ENCODE results near the gene ZNF282. TPM values are rescaled to one million over a fixed set of nuclear protein-coding genes. Genes with fewer than 3 reads are reported as not detected.

The ZNF282 gene
- total RNA-seq, 1 experiment from 2014 or later = 16.9 TPM

GRCh38 chr7:149175150-149175549 is 20.2 kb upstream of the ZNF282 start:
- Histone ChIP-seq H3K4me1 (replicated peaks) (peaks cover 8% of the 10 kb centered on the region), H3K36me3 (peaks cover 69% of the 10 kb centered on the region), H3K27me3 (replicated peaks) (no peaks in the 10 kb centered on the region), H3K4me3 (no peak overlapping the region), H3K9me3 (replicated peaks) (no peaks in the 10 kb centered on the region), H3K27ac (no peak overlapping the region)
- no peak for DNase-seq (ENCODE audit: low read depth in 1 of 2, low spot score in 2 of 2)

DNA sequence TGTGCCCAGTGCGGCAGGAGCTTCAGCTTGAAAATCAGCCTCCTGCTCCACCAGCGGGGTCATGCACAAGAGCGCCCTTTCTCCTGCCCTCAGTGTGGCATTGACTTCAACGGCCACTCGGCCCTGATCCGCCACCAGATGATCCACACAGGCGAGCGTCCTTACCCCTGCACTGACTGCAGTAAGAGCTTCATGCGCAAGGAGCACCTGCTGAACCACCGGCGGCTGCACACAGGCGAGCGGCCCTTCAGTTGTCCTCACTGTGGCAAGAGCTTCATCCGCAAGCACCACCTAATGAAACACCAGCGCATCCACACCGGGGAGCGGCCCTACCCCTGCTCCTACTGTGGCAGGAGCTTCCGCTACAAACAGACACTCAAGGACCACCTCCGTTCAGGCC is 16.1 kb upstream of the ZNF282 start:
- Histone ChIP-seq H3K27me3 (replicated peaks) (no peaks in the 10 kb centered on the region), H3K4me3 (no peak overlapping the region), H3K4me1 (replicated peaks) (no peaks in the 10 kb centered on the region), H3K9me3 (replicated peaks) (no peaks in the 10 kb centered on the region; the same call in 1 of the 2 replicates), H3K27ac (no peak overlapping the region), H3K36me3 (peaks cover 70% of the 10 kb centered on the region)
- no peak for DNase-seq (ENCODE audit: low read depth in 1 of 2, low spot score in 2 of 2)

DNA sequence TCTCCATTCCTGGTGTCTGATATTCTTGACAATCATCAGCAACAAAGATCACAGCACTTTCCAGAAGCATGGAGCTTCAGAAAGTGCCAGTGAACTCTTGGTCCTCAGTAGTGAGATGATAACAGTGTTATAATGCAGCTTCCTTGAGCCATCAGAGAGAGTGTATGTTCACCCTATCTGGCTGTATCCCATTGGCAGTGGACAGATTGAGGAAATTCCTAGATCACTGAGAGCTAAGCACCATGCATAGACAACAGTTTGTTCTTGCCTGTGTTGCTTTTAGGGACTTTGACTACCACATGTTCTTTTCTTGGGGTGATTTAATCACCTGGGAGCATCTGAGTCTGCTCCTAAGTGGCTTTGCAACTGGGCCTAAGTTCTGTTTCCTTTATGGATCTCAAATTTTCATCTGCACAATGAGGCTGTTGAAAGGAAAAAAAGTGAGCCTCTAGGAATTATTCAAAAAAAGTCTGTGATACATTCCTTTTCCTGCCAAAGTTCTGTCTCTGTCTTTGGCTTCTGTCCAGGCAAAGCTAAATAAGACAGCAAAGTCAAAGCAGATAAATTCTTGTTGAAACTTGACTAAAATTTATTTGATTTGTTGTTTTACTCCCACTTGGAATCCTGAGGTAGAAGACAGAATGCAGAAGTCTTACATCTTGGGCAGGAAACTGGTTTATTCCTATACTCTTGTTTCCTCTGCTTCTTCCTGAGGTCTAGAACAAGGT is 14.5 kb upstream of the ZNF282 start:
- Histone ChIP-seq H3K9me3 (replicated peaks) (no peaks in the 10 kb centered on the region; the same call in 1 of the 2 replicates), H3K36me3 (peaks cover 57% of the 10 kb centered on the region), H3K27me3 (replicated peaks) (no peaks in the 10 kb centered on the region), H3K27ac (no peak overlapping the region), H3K4me1 (replicated peaks) (no peaks in the 10 kb centered on the region), H3K4me3 (no peak overlapping the region)
- no peak for DNase-seq (ENCODE audit: low read depth in 1 of 2, low spot score in 2 of 2)

DNA sequence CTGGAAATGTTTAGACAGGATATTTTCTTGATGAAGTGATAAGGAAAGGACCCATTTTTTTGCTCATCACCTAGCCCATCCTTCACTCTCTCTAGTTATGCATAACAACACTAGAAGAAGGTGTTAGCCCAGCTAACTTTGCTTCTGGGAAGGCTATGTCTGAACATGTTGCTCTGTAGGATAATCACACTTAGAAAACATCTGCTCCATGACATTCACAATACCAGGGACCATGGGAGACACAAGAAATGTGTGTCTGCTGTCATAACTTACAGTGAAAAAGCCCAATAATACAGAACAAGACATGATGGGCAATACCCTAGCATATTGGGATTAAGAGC is 13.9 kb upstream of the ZNF282 start:
- no peaks in the 10 kb centered on the region; the same call in 1 of the 2 replicates for H3K9me3 ChIP-seq (replicated peaks)
- no peak overlapping the region for H3K27ac ChIP-seq
- H3K4me1 ChIP-seq (replicated peaks) = no peaks in the 10 kb centered on the region
- DNase-seq (ENCODE audit: low read depth in 1 of 2, low spot score in 2 of 2) = no peak
- no peak overlapping the region for H3K4me3 ChIP-seq
- no peaks in the 10 kb centered on the region for H3K27me3 ChIP-seq (replicated peaks)
- peaks cover 54% of the 10 kb centered on the region for H3K36me3 ChIP-seq

GRCh38 chr7:149184274-149184673 is 11.1 kb upstream of the ZNF282 start:
- H3K27me3 ChIP-seq (replicated peaks) = no peaks in the 10 kb centered on the region
- no peaks in the 10 kb centered on the region; the same call in 1 of the 2 replicates for H3K9me3 ChIP-seq (replicated peaks)
- no peak overlapping the region for H3K4me3 ChIP-seq
- no peak overlapping the region for H3K27ac ChIP-seq
- H3K4me1 ChIP-seq (replicated peaks) = peaks cover 12% of the 10 kb centered on the region
- peaks cover 34% of the 10 kb centered on the region for H3K36me3 ChIP-seq
- no peak for DNase-seq (ENCODE audit: low read depth in 1 of 2, low spot score in 2 of 2)

- Histone ChIP-seq H3K27ac (no peak overlapping the region), H3K36me3 (no peaks in the 10 kb centered on the region; the same call in 1 of the 2 replicates)
Observed at GRCh38 chr7:149188213-149188612, 7.1 kb upstream of the ZNF282 start.

DNA sequence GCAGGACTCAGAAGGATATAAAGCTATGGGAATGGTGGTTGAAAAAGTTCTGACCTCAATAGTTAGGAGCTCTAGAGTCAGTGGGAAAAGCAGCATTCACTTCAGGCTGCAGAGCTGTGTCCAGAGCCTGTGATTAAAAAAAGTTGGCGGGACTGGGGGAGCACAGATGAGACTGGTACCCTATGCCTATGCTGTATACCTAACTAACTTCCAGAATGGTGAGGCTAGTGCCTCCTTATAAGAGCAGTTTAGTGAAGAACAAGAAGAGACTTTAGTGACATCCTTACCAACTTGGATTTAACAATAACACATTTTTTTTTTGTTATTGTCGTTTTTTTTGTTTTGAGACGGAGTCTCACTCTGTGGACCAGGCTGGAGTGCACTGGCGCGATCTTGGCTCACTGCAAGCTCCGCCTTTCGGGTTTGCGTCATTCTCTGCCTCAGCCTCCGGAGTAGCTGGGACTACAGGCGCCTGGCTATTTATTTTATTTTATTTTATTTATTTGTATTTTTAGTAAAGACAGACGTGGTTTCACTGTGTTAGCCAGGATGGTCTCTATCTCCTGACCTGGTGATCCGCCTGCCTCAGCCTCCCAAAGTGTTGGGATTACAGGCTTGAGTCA is 6.6 kb upstream of the ZNF282 start:
- peaks cover 13% of the 10 kb centered on the region for H3K4me1 ChIP-seq (replicated peaks)
- H3K4me3 ChIP-seq = no peak overlapping the region
- no peaks in the 10 kb centered on the region for H3K9me3 ChIP-seq (replicated peaks)
- peaks cover 5% of the 10 kb centered on the region; the same call in 1 of the 2 replicates for H3K27me3 ChIP-seq (replicated peaks)
- no peak overlapping the region for H3K27ac ChIP-seq
- peak; percentile 42 to 61 for DNase-seq (ENCODE audit: low read depth in 1 of 2, low spot score in 2 of 2)
- no peaks in the 10 kb centered on the region; the same call in 1 of the 2 replicates for H3K36me3 ChIP-seq

More at GRCh38 chr7:149188213-149188612, 7.1 kb upstream of the ZNF282 start:
- Histone ChIP-seq H3K9me3 (replicated peaks) (no peaks in the 10 kb centered on the region), H3K4me1 (replicated peaks) (peaks cover 13% of the 10 kb centered on the region), H3K4me3 (no peak overlapping the region), H3K27me3 (replicated peaks) (peaks cover 5% of the 10 kb centered on the region; the same call in 1 of the 2 replicates)
- DNase-seq (ENCODE audit: low read depth in 1 of 2, low spot score in 2 of 2) = peak in 1 of 2 experiments; percentile 6

- no peak overlapping the region for H3K4me3 ChIP-seq
- no peak for DNase-seq (ENCODE audit: low read depth in 1 of 2, low spot score in 2 of 2)
- peaks cover 25% of the 10 kb centered on the region for H3K4me1 ChIP-seq (replicated peaks)
- H3K27me3 ChIP-seq (replicated peaks) = peaks cover 5% of the 10 kb centered on the region; the same call in 1 of the 2 replicates
- no peaks in the 10 kb centered on the region for H3K9me3 ChIP-seq (replicated peaks)
- H3K27ac ChIP-seq = no peak overlapping the region
- peaks cover 8% of the 10 kb centered on the region for H3K36me3 ChIP-seq
Observed at GRCh38 chr7:149191851-149192250, 3.5 kb upstream of the ZNF282 start.

GRCh38 chr7:149194799-149195179 is 557 bp upstream of the ZNF282 start:
- peaks cover 3% of the 10 kb centered on the region; the same call in 1 of the 2 replicates for H3K27me3 ChIP-seq (replicated peaks)
- H3K27ac ChIP-seq = no peak overlapping the region
- no peaks in the 10 kb centered on the region for H3K9me3 ChIP-seq (replicated peaks)
- DNase-seq (ENCODE audit: low read depth in 1 of 2, low spot score in 2 of 2) = no peak
- peak overlapping the region; percentile 95 for H3K4me3 ChIP-seq
- peaks cover 24% of the 10 kb centered on the region for H3K4me1 ChIP-seq (replicated peaks)
- peaks cover 36% of the 10 kb centered on the region for H3K36me3 ChIP-seq

DNA sequence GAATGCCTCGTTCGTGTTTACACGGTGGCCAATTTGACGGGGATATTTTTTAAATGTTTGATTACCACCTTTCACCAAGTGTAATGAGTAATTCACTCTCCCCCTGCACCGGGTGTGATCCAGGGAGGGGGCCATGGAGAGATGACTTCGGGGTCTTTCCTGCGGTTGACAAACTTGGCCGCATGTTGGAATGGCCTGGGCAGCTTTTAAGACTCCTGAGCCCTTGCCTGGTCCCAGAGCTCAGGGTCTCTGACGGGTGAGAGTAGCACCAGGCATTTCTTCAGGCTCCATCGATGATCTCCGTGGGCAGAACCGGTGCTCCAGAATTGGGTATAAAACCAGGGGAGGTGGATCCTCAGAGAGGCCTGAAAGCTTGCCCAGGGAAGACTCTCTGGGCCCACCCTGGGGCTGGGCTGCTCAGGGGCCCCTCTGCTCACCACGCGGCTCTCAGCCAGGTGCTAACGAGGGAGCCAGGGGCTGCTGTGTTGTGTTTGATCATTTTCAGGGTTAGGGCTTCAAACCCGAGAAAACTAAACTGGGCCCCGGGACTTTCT is 882 bp downstream of the ZNF282 start:
- DNase-seq (ENCODE audit: low read depth in 1 of 2, low spot score in 2 of 2) = peak in 1 of 2 experiments; percentile 38
- Histone ChIP-seq H3K9me3 (replicated peaks) (no peaks in the 10 kb centered on the region), H3K27ac (peak overlapping the region; percentile 49), H3K27me3 (replicated peaks) (no peaks in the 10 kb centered on the region), H3K36me3 (peaks cover 50% of the 10 kb centered on the region), H3K4me3 (peak overlapping the region; percentile 95), H3K4me1 (replicated peaks) (peaks cover 24% of the 10 kb centered on the region)

- H3K27ac ChIP-seq = peak overlapping the region; percentile 49; the same call in 1 of the 2 replicates
- no peaks in the 10 kb centered on the region for H3K27me3 ChIP-seq (replicated peaks)
- peak in 1 of 2 experiments; percentile 23 for DNase-seq (ENCODE audit: low read depth in 1 of 2, low spot score in 2 of 2)
- no peaks in the 10 kb centered on the region for H3K9me3 ChIP-seq (replicated peaks)
- peaks cover 56% of the 10 kb centered on the region for H3K36me3 ChIP-seq
- peaks cover 24% of the 10 kb centered on the region for H3K4me1 ChIP-seq (replicated peaks)
- H3K4me3 ChIP-seq = peak overlapping the region; percentile 95
Observed at GRCh38 chr7:149196705-149197171, 1.4 kb downstream of the ZNF282 start.

GRCh38 chr7:149197675-149198074 is 2.3 kb downstream of the ZNF282 start:
- Histone ChIP-seq H3K4me3 (no peak overlapping the region), H3K27me3 (replicated peaks) (no peaks in the 10 kb centered on the region), H3K4me1 (replicated peaks) (peaks cover 24% of the 10 kb centered on the region), H3K9me3 (replicated peaks) (no peaks in the 10 kb centered on the region), H3K27ac (no peak overlapping the region), H3K36me3 (peaks cover 63% of the 10 kb centered on the region)
- DNase-seq (ENCODE audit: low read depth in 1 of 2, low spot score in 2 of 2) = no peak

- Histone ChIP-seq H3K36me3 (peaks cover 69% of the 10 kb centered on the region), H3K4me1 (replicated peaks) (peaks cover 24% of the 10 kb centered on the region), H3K27me3 (replicated peaks) (no peaks in the 10 kb centered on the region), H3K9me3 (replicated peaks) (no peaks in the 10 kb centered on the region), H3K27ac (no peak overlapping the region), H3K4me3 (no peak overlapping the region)
- DNase-seq (ENCODE audit: low read depth in 1 of 2, low spot score in 2 of 2) = no peak
Observed at GRCh38 chr7:149198161-149198816, 2.9 kb downstream of the ZNF282 start.

Measured in SJSA1 (cell line).